WTC11 (cell line): Measurements from ENCODE around the gene CSF2. TPM values are rescaled to one million over a fixed set of nuclear protein-coding genes. Genes with fewer than 3 reads are reported as not detected.

Source experiments
- ATAC-seq: fragments of 200-7000 bp; cut with Tn5 transposase; 2 replicates; pipeline ENCODE4 v1.10.0; 2021; ENCODE audit warnings: mild to moderate bottlenecking, moderate library complexity
- CTCF ChIA-PET: fragments of 300-600 bp; sonication (Branson Sonifier 250); formaldehyde crosslinking; loops from one replicate; lab custom pipeline; 2021; ENCODE audit warnings: antibody characterized with exemption; lab: Charles Lee
- POLR2A ChIA-PET: fragments of 350-600 bp; sonication (Branson Sonifier 250); formaldehyde crosslinking; loops from one replicate; lab custom pipeline; 2021; ENCODE audit warnings: antibody characterized with exemption; lab: Charles Lee
- DNase-seq: peaks from one replicate; pipeline ENCODE4 v3.0.0; 2021; ENCODE audit warnings: low spot score
- H3K27ac Mint-ChIP-seq: 2 replicates; pipeline ENCODE4 v1.8.0; 2021; ENCODE audit warnings: mixed read lengths
- H3K27me3 Mint-ChIP-seq: 2 replicates; pipeline ENCODE4 v1.8.0; 2021; ENCODE audit warnings: low read depth, mild to moderate bottlenecking, moderate library complexity, mixed read lengths
- H3K36me3 Mint-ChIP-seq: 2 replicates; pipeline ENCODE4 v1.8.0; 2021; ENCODE audit warnings: mixed read lengths
- H3K4me1 Mint-ChIP-seq: 2 replicates; pipeline ENCODE4 v1.8.0; 2022; ENCODE audit warnings: mixed read lengths
- H3K4me3 Mint-ChIP-seq: 2 replicates; pipeline ENCODE4 v1.8.0; 2021; ENCODE audit warnings: mild to moderate bottlenecking, moderate library complexity, mixed read lengths
- H3K9me3 Mint-ChIP-seq: 2 replicates; pipeline ENCODE4 v1.8.0; 2021; ENCODE audit warnings: mixed read lengths
- ELF4 ChIP-seq: sonication (generic); formaldehyde crosslinking; IDR thresholded peaks from 2 replicates; pipeline ENCODE4 v1.8.1; 2022; ENCODE audit warnings: low read depth, mild to moderate bottlenecking, moderate library complexity, missing genetic modification reagents
- EMX1 ChIP-seq: fragments of 250-450 bp; sonication (Bioruptor Pico); IDR thresholded peaks from 2 replicates; pipeline ENCODE4 v1.8.0; 2021; ENCODE audit warnings: mild to moderate bottlenecking
- JAZF1 ChIP-seq: fragments of 250-450 bp; sonication (Bioruptor Pico); IDR thresholded peaks from 2 replicates; pipeline ENCODE4 v1.9.0; 2021; ENCODE audit warnings: moderate library complexity, mild to moderate bottlenecking, inconsistent platforms
- MYBL2 ChIP-seq: sonication (generic); formaldehyde crosslinking; IDR thresholded peaks from 2 replicates; pipeline ENCODE4 v1.8.1; 2023; ENCODE audit warnings: mild to moderate bottlenecking, moderate library complexity, missing genetic modification reagents
- NR2C2 ChIP-seq: sonication (generic); formaldehyde crosslinking; IDR thresholded peaks from 2 replicates; pipeline ENCODE4 v1.8.0; 2022; ENCODE audit warnings: mild to moderate bottlenecking, missing genetic modification reagents
- RELA ChIP-seq: sonication (generic); formaldehyde crosslinking; IDR thresholded peaks from 2 replicates; pipeline ENCODE4 v1.8.1; 2022; ENCODE audit warnings: missing genetic modification reagents, mild to moderate bottlenecking, borderline replicate concordance
- SP1 ChIP-seq: sonication (generic); formaldehyde crosslinking; conservative IDR thresholded peaks from 2 replicates; pipeline ENCODE4 v1.8.1; 2022; ENCODE audit warnings: missing genetic modification reagents
- ZBTB21 ChIP-seq: sonication (generic); formaldehyde crosslinking; IDR thresholded peaks from 2 replicates; pipeline ENCODE4 v1.8.1; 2023; ENCODE audit warnings: mild to moderate bottlenecking, missing genetic modification reagents, borderline replicate concordance
- ZNF263 ChIP-seq: sonication (generic); formaldehyde crosslinking; IDR thresholded peaks from 2 replicates; pipeline ENCODE4 v1.8.1; 2022; ENCODE audit warnings: low read depth, mild to moderate bottlenecking, moderate library complexity, missing genetic modification reagents
- ZNF671 ChIP-seq: fragments of 250-450 bp; sonication (Bioruptor Pico); IDR thresholded peaks from 2 replicates; pipeline ENCODE4 v1.8.0; 2021; ENCODE audit warnings: mild to moderate bottlenecking
- total RNA-seq: library from RNA; stranded (reverse); gene quantifications from 3 replicates; pipeline ENCODE4 v1.2.3, GENCODE V29; 2021
- TF ChIP-seq, protein P1 (sequence below): sonication (generic); formaldehyde crosslinking; IDR thresholded peaks from 2 replicates; pipeline ENCODE4 v1.8.1; 2023; ENCODE audit warnings: mild to moderate bottlenecking, missing genetic modification reagents, borderline replicate concordance
- TF ChIP-seq, protein P2 (sequence below): sonication (generic); formaldehyde crosslinking; IDR thresholded peaks from 2 replicates; pipeline ENCODE4 v1.8.1; 2022; ENCODE audit warnings: missing genetic modification reagents, borderline replicate concordance
- TF ChIP-seq, protein P3 (sequence below): sonication (generic); formaldehyde crosslinking; IDR thresholded peaks from 2 replicates; pipeline ENCODE4 v1.8.0; 2023; ENCODE audit warnings: mild to moderate bottlenecking, missing genetic modification reagents
- TF ChIP-seq, protein P4 (sequence below): sonication (generic); formaldehyde crosslinking; IDR thresholded peaks from 2 replicates; pipeline ENCODE4 v1.8.0; 2023; ENCODE audit warnings: missing genetic modification reagents, mild to moderate bottlenecking, borderline replicate concordance
- TF ChIP-seq, protein P5 (sequence below): fragments of 250-450 bp; sonication (Bioruptor Pico); IDR thresholded peaks from 2 replicates; pipeline ENCODE4 v1.9.0; 2021; ENCODE audit warnings: moderate library complexity, mild to moderate bottlenecking, inconsistent platforms, borderline replicate concordance
- TF ChIP-seq, protein P6 (sequence below): sonication (generic); formaldehyde crosslinking; IDR thresholded peaks from 2 replicates; pipeline ENCODE4 v1.8.0; 2022; ENCODE audit warnings: missing genetic modification reagents

The CSF2 gene
- total RNA-seq, 1 experiment from 2014 or later, result not detected

DNA sequence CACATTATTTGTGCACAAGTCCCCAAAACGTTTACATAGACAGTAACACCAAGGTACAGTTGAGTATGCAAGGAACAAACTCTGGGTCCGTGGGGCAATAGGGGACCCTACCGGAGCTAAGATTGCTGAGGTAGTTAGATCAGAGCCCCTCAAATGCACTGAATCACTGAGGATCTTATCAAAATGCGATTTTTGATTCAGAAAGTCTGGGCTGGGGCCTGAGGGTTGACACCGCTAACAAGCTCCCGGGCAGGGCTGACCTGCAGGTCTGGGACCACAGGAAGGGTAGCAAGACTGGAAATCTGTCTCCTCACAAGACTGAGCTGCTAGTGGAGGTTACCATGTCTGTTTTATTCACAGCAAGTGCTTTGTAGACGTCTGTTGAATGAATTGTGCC lies 14.9 kb upstream of the CSF2 start (continued):
- TF ChIP-seq, protein P1, sequence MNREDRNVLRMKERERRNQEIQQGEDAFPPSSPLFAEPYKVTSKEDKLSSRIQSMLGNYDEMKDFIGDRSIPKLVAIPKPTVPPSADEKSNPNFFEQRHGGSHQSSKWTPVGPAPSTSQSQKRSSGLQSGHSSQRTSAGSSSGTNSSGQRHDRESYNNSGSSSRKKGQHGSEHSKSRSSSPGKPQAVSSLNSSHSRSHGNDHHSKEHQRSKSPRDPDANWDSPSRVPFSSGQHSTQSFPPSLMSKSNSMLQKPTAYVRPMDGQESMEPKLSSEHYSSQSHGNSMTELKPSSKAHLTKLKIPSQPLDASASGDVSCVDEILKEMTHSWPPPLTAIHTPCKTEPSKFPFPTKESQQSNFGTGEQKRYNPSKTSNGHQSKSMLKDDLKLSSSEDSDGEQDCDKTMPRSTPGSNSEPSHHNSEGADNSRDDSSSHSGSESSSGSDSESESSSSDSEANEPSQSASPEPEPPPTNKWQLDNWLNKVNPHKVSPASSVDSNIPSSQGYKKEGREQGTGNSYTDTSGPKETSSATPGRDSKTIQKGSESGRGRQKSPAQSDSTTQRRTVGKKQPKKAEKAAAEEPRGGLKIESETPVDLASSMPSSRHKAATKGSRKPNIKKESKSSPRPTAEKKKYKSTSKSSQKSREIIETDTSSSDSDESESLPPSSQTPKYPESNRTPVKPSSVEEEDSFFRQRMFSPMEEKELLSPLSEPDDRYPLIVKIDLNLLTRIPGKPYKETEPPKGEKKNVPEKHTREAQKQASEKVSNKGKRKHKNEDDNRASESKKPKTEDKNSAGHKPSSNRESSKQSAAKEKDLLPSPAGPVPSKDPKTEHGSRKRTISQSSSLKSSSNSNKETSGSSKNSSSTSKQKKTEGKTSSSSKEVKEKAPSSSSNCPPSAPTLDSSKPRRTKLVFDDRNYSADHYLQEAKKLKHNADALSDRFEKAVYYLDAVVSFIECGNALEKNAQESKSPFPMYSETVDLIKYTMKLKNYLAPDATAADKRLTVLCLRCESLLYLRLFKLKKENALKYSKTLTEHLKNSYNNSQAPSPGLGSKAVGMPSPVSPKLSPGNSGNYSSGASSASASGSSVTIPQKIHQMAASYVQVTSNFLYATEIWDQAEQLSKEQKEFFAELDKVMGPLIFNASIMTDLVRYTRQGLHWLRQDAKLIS (CRISPR knock-in tag), result no peak
- no peak for TF ChIP-seq ZBTB21 (CRISPR knock-in tag)
- TF ChIP-seq, protein P2, sequence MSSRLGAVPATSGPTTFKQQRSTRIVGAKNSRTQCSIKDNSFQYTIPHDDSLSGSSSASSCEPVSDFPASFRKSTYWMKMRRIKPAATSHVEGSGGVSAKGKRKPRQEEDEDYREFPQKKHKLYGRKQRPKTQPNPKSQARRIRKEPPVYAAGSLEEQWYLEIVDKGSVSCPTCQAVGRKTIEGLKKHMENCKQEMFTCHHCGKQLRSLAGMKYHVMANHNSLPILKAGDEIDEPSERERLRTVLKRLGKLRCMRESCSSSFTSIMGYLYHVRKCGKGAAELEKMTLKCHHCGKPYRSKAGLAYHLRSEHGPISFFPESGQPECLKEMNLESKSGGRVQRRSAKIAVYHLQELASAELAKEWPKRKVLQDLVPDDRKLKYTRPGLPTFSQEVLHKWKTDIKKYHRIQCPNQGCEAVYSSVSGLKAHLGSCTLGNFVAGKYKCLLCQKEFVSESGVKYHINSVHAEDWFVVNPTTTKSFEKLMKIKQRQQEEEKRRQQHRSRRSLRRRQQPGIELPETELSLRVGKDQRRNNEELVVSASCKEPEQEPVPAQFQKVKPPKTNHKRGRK (CRISPR knock-in tag), result no peak
- TF ChIP-seq NR2C2, result no peak
- TF ChIP-seq JAZF1 (CRISPR knock-in tag), result no peak
- TF ChIP-seq ZNF263 (CRISPR knock-in tag), result no peak
- TF ChIP-seq RELA (CRISPR knock-in tag), result no peak
- TF ChIP-seq, protein P3, sequence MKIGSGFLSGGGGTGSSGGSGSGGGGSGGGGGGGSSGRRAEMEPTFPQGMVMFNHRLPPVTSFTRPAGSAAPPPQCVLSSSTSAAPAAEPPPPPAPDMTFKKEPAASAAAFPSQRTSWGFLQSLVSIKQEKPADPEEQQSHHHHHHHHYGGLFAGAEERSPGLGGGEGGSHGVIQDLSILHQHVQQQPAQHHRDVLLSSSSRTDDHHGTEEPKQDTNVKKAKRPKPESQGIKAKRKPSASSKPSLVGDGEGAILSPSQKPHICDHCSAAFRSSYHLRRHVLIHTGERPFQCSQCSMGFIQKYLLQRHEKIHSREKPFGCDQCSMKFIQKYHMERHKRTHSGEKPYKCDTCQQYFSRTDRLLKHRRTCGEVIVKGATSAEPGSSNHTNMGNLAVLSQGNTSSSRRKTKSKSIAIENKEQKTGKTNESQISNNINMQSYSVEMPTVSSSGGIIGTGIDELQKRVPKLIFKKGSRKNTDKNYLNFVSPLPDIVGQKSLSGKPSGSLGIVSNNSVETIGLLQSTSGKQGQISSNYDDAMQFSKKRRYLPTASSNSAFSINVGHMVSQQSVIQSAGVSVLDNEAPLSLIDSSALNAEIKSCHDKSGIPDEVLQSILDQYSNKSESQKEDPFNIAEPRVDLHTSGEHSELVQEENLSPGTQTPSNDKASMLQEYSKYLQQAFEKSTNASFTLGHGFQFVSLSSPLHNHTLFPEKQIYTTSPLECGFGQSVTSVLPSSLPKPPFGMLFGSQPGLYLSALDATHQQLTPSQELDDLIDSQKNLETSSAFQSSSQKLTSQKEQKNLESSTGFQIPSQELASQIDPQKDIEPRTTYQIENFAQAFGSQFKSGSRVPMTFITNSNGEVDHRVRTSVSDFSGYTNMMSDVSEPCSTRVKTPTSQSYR, result no peak
- TF ChIP-seq ELF4, result no peak
- TF ChIP-seq, protein P4, sequence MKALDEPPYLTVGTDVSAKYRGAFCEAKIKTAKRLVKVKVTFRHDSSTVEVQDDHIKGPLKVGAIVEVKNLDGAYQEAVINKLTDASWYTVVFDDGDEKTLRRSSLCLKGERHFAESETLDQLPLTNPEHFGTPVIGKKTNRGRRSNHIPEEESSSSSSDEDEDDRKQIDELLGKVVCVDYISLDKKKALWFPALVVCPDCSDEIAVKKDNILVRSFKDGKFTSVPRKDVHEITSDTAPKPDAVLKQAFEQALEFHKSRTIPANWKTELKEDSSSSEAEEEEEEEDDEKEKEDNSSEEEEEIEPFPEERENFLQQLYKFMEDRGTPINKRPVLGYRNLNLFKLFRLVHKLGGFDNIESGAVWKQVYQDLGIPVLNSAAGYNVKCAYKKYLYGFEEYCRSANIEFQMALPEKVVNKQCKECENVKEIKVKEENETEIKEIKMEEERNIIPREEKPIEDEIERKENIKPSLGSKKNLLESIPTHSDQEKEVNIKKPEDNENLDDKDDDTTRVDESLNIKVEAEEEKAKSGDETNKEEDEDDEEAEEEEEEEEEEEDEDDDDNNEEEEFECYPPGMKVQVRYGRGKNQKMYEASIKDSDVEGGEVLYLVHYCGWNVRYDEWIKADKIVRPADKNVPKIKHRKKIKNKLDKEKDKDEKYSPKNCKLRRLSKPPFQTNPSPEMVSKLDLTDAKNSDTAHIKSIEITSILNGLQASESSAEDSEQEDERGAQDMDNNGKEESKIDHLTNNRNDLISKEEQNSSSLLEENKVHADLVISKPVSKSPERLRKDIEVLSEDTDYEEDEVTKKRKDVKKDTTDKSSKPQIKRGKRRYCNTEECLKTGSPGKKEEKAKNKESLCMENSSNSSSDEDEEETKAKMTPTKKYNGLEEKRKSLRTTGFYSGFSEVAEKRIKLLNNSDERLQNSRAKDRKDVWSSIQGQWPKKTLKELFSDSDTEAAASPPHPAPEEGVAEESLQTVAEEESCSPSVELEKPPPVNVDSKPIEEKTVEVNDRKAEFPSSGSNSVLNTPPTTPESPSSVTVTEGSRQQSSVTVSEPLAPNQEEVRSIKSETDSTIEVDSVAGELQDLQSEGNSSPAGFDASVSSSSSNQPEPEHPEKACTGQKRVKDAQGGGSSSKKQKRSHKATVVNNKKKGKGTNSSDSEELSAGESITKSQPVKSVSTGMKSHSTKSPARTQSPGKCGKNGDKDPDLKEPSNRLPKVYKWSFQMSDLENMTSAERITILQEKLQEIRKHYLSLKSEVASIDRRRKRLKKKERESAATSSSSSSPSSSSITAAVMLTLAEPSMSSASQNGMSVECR (CRISPR knock-in tag), result no peak

DNA sequence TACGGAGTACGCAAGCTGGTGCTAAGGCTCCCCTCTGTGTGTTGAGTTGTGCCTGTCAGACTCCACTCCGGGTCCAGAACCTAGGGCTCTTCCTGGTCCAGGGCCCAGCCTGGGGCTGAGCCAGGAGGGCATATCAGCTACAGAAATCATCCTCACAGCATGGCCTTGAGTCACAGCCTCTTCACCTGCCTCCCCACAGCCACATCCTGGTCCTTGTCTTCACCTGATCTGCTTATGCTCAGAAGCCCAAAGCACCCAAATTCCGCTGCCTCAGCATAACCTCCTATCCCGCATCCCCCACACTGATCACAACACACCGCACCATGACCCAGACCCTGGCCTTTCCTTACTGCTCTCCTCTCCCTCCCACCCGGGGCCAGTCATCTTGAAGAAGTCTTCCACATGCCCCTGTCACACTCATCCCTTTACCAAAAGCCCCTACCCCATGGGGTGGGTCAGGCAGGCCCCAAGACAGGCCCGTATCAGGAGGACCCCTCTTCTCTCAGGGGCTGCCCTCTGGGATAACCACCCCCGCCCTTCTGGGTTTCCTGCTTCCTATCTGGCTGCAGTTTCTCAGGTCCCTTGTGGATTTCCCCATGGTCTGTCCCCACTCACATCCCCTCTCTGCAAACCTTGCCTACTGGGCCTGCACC lies 14.4 kb upstream of the CSF2 start:
- H3K27ac Mint-ChIP-seq, result no peak overlapping the region
- no peak for ATAC-seq
- DNase-seq, result no peak
- CTCF ChIA-PET, result interaction anchor here (1.6 kb wide), 1 partner anchor 179 kb away, joined by 3 read pairs; no protein-coding TSS in a partner anchor
- no peaks in the 10 kb centered on the region for H3K9me3 Mint-ChIP-seq
- H3K4me1 Mint-ChIP-seq, result peaks cover 12% of the 10 kb centered on the region
- no peak overlapping the region for H3K4me3 Mint-ChIP-seq
- POLR2A ChIA-PET, result no interaction called here
- H3K36me3 Mint-ChIP-seq, result no peaks in the 10 kb centered on the region
- H3K27me3 Mint-ChIP-seq, result no peaks in the 10 kb centered on the region
- TF ChIP-seq, protein P5, sequence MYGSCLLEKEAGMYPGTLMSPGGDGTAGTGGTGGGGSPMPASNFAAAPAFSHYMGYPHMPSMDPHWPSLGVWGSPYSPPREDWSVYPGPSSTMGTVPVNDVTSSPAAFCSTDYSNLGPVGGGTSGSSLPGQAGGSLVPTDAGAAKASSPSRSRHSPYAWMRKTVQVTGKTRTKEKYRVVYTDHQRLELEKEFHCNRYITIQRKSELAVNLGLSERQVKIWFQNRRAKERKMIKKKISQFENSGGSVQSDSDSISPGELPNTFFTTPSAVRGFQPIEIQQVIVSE (CRISPR knock-in tag), result no peak
- TF ChIP-seq ZNF671 (CRISPR knock-in tag) (no peak), SP1 (CRISPR knock-in tag) (no peak), MYBL2 (CRISPR knock-in tag) (no peak), EMX1 (CRISPR knock-in tag) (no peak)
- TF ChIP-seq, protein P6, sequence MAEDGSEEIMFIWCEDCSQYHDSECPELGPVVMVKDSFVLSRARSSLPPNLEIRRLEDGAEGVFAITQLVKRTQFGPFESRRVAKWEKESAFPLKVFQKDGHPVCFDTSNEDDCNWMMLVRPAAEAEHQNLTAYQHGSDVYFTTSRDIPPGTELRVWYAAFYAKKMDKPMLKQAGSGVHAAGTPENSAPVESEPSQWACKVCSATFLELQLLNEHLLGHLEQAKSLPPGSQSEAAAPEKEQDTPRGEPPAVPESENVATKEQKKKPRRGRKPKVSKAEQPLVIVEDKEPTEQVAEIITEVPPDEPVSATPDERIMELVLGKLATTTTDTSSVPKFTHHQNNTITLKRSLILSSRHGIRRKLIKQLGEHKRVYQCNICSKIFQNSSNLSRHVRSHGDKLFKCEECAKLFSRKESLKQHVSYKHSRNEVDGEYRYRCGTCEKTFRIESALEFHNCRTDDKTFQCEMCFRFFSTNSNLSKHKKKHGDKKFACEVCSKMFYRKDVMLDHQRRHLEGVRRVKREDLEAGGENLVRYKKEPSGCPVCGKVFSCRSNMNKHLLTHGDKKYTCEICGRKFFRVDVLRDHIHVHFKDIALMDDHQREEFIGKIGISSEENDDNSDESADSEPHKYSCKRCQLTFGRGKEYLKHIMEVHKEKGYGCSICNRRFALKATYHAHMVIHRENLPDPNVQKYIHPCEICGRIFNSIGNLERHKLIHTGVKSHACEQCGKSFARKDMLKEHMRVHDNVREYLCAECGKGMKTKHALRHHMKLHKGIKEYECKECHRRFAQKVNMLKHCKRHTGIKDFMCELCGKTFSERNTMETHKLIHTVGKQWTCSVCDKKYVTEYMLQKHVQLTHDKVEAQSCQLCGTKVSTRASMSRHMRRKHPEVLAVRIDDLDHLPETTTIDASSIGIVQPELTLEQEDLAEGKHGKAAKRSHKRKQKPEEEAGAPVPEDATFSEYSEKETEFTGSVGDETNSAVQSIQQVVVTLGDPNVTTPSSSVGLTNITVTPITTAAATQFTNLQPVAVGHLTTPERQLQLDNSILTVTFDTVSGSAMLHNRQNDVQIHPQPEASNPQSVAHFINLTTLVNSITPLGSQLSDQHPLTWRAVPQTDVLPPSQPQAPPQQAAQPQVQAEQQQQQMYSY (CRISPR knock-in tag), result no peak
- TF ChIP-seq, protein P2 (CRISPR knock-in tag), result no peak
